A549 (cell line): Measurements from ENCODE around the gene USO1. TPM values are rescaled to one million over a fixed set of nuclear protein-coding genes. Genes with fewer than 3 reads are reported as not detected.

Experiments
- ATAC-seq, 2 experiments: fragments of 200-7000 bp in 1 of 2; fragments of >200 bp in 1 of 2; cut with Nextera tagmentation in 1 of 2; cut with Tn5 transposase in 1 of 2; 3 replicates each; pipeline versions ENCODE4 v1.8.0 to v1.9.1; 2018 to 2020; ENCODE audit warnings: mild to moderate bottlenecking in 1 of 2, moderate library complexity in 1 of 2
- CTCF ChIA-PET: fragments of 300-600 bp; sonication (Branson Sonifier 250); formaldehyde crosslinking; extraction: SDS; loops from one replicate; lab custom pipeline; 2021; ENCODE audit warnings: antibody characterized with exemption, inconsistent platforms; lab: Yijun Ruan, JAX
- POLR2A ChIA-PET: fragments of 350-600 bp; formaldehyde crosslinking; extraction: SDS; loops from one replicate; lab custom pipeline; 2021; ENCODE audit warnings: antibody characterized with exemption, inconsistent platforms; lab: Yijun Ruan, JAX
- DNase-seq, 2 experiments: peaks; one replicate each; pipeline versions ENCODE4 v3.0.0 to v3.0.0-alpha.2; 2011 to 2016; ENCODE audit warnings: low read depth in 1 of 2, low spot score in 1 of 2
- FAIRE-seq: peaks from 2 replicates; lab custom pipeline; 2011; peaks lifted over from hg19 to GRCh38; lab: Jason Lieb, UNC
- H3K27ac ChIP-seq, 2 experiments: fragments of >200 bp; sonication (Bioruptor Twin); formaldehyde crosslinking; 3 replicates each; pipeline ENCODE4 v1.5.1; 2016 to 2017
- H3K4me1 ChIP-seq: fragments of >200 bp; sonication (Bioruptor Twin); formaldehyde crosslinking; 3 replicates; pipeline ENCODE4 v1.6.1; 2016
- H3K4me2 ChIP-seq: fragments of >200 bp; sonication (Bioruptor Twin); formaldehyde crosslinking; 3 replicates; pipeline ENCODE4 v1.6.1; 2016
- H3K4me3 ChIP-seq: fragments of >200 bp; sonication (Bioruptor Twin); formaldehyde crosslinking; 3 replicates; pipeline ENCODE4 v1.5.1; 2016
- H3K9me3 ChIP-seq: fragments of >200 bp; sonication (Bioruptor Twin); formaldehyde crosslinking; 3 replicates; pipeline ENCODE4 v1.6.1; 2016
- ATOH8 ChIP-seq: fragments of 250-450 bp; sonication (Bioruptor Pico); IDR thresholded peaks from 2 replicates; pipeline ENCODE4 v1.5.0; 2020; ENCODE audit warnings: low read depth, mild to moderate bottlenecking, moderate library complexity
- CEBPB ChIP-seq, 2 experiments: fragments of >200 bp in 1 of 2; sonication (Bioruptor Twin) in 1 of 2; formaldehyde crosslinking in 1 of 2; IDR thresholded peaks; 2 replicates each; pipeline ENCODE4 v1.6.1; 2012 to 2016
- CTCF ChIP-seq: fragments of >200 bp; sonication (Bioruptor Twin); formaldehyde crosslinking; IDR thresholded peaks from 3 replicates; pipeline ENCODE4 v1.5.1; 2016
- E2F6 ChIP-seq: IDR thresholded peaks from 2 replicates; pipeline ENCODE4 v1.6.1; 2012; ENCODE audit warnings: low read depth, borderline replicate concordance
- ELK1 ChIP-seq: fragments of 150-350 bp; IDR thresholded peaks from 2 replicates; pipeline ENCODE4 v1.6.1; 2014; ENCODE audit warnings: low read depth, mild to moderate bottlenecking, low read length
- FOSB ChIP-seq: fragments of 250-450 bp; sonication (Bioruptor Pico); IDR thresholded peaks from 2 replicates; pipeline ENCODE4 v1.5.0; 2020; ENCODE audit warnings: mild to moderate bottlenecking, moderate library complexity
- FOSL2 ChIP-seq, 2 experiments: fragments of 450-650 bp in 1 of 2; fragments of >200 bp in 1 of 2; sonication (Bioruptor Twin) in 1 of 2; formaldehyde crosslinking; IDR thresholded peaks; 2 replicates each; pipeline versions ENCODE4 v1.5.0 to v1.6.1; 2016 to 2020; ENCODE audit warnings: mild to moderate bottlenecking in 1 of 2, moderate library complexity in 1 of 2
- FOXS1 ChIP-seq: fragments of 250-450 bp; sonication (Bioruptor Pico); IDR thresholded peaks from 2 replicates; pipeline ENCODE4 v1.5.0; 2020; ENCODE audit warnings: mild to moderate bottlenecking, moderate library complexity
- GATA3 ChIP-seq: IDR thresholded peaks from 2 replicates; pipeline ENCODE4 v1.6.1; 2012; ENCODE audit warnings: borderline replicate concordance
- HMGXB4 ChIP-seq: fragments of 250-450 bp; sonication (Bioruptor Pico); IDR thresholded peaks from 2 replicates; pipeline ENCODE4 v1.5.0; 2021; ENCODE audit warnings: mild to moderate bottlenecking, moderate library complexity, borderline replicate concordance
- HOXB5 ChIP-seq: fragments of 250-450 bp; sonication (Bioruptor Pico); IDR thresholded peaks from 2 replicates; pipeline ENCODE4 v1.5.0; 2020; ENCODE audit warnings: mild to moderate bottlenecking, moderate library complexity
- JUNB ChIP-seq: fragments of >200 bp; sonication (Bioruptor Twin); formaldehyde crosslinking; IDR thresholded peaks from 2 replicates; pipeline ENCODE4 v1.6.1; 2016
- MAFK ChIP-seq: fragments of 450-650 bp; IDR thresholded peaks from 2 replicates; pipeline ENCODE4 v1.6.1; 2014; ENCODE audit not compliant: partially characterized antibody
- PHF8 ChIP-seq: fragments of 200-600 bp; sonication (generic); IDR thresholded peaks from 2 replicates; pipeline ENCODE4 v1.6.1; 2016; ENCODE audit warnings: low read depth, mild to moderate bottlenecking, antibody characterized with exemption, moderate library complexity, borderline replicate concordance
- RCOR1 ChIP-seq: fragments of 150-350 bp; IDR thresholded peaks from 2 replicates; pipeline ENCODE4 v1.6.1; 2014; ENCODE audit warnings: antibody characterized with exemption, low read length, low read depth
- RFX5 ChIP-seq: fragments of 450-650 bp; IDR thresholded peaks from 2 replicates; pipeline ENCODE4 v1.7.1; 2014; ENCODE audit warnings: antibody characterized with exemption, mild to moderate bottlenecking, moderate library complexity
- RNF2 ChIP-seq: fragments of 200-600 bp; sonication (generic); IDR thresholded peaks from 2 replicates; pipeline ENCODE4 v1.6.1; 2016; ENCODE audit warnings: low read depth, mild to moderate bottlenecking, antibody characterized with exemption, moderate library complexity, borderline replicate concordance
- SREBF2 ChIP-seq: fragments of 450-650 bp; IDR thresholded peaks from 2 replicates; pipeline ENCODE4 v1.6.1; 2014; ENCODE audit warnings: mild to moderate bottlenecking, moderate library complexity
- ZC3H11A ChIP-seq: fragments of 450-650 bp; IDR thresholded peaks from 2 replicates; pipeline ENCODE4 v1.6.1; 2014; ENCODE audit warnings: antibody characterized with exemption, mild to moderate bottlenecking
- ZNF302 ChIP-seq: fragments of 250-450 bp; sonication (Bioruptor Pico); IDR thresholded peaks from 2 replicates; pipeline ENCODE4 v1.9.0; 2021; ENCODE audit warnings: inconsistent platforms, mild to moderate bottlenecking, moderate library complexity
- ZSCAN20 ChIP-seq: fragments of 250-450 bp; sonication (Bioruptor Pico); IDR thresholded peaks from 2 replicates; pipeline ENCODE4 v1.8.0; 2022; ENCODE audit warnings: mild to moderate bottlenecking, moderate library complexity
- WGBS: methylation state at CpG from one replicate; pipeline ENCODE4 v1.1.6; 2017; ENCODE audit errors: missing lambda C conversion rate; 5-methylcytosine and 5-hydroxymethylcytosine counted together
- polyA plus RNA-seq, 4 experiments: library from polyadenylated mRNA; depleted of rRNA in 3 of 4; stranded (reverse); fragments of >200 nt; fragmentation: RNase III in 1 of 4; extraction: RNeasy Plus Mini Kit Qiagen cat#74134 plus additional on column Dnase treatment in 1 of 4; gene quantifications; 2 replicates in 3 of 4; 3 replicates in 1 of 4; pipeline ENCODE4 v1.2.3, GENCODE V29; 2011 to 2017
- TF ChIP-seq, protein P1 (sequence below): fragments of >200 bp; sonication (Bioruptor Twin); formaldehyde crosslinking; IDR thresholded peaks from 3 replicates; pipeline ENCODE4 v1.6.1; 2016
- TF ChIP-seq, protein P2 (sequence below): IDR thresholded peaks from 2 replicates; pipeline ENCODE4 v1.6.1; 2012
- TF ChIP-seq, protein P3 (sequence below): fragments of >200 bp; sonication (Bioruptor Twin); formaldehyde crosslinking; IDR thresholded peaks from 2 replicates; pipeline ENCODE4 v1.6.1; 2016

The USO1 gene
- polyA plus RNA-seq, 2 of the 4 experiments (the other 2 are of a cell fraction), result 54.7 to 97.6 TPM

- ATAC-seq, result no peak
- Histone ChIP-seq H3K9me3 (no peaks in the 10 kb centered on the region), H3K4me3 (no peak overlapping the region), H3K4me1 (0 out of 3 replicates have a peak, but pooled peaks cover 4% of the 10 kb centered on the region), H3K4me2 (no peak overlapping the region), H3K27ac (no peak overlapping the region)
- ChIA-PET CTCF (interaction anchor here (1.1 kb wide), 1 partner anchor 47 kb away, joined by 3 read pairs; the partner anchor contains the start of gene USO1), POLR2A (no interaction called here)
- no peak for FAIRE-seq
- TF ChIP-seq PHF8, result no peak
- TF ChIP-seq MAFK, result peak; percentile 9
- no peak for DNase-seq
- 4% methylated on average over 1 of the region's 1 CpG for WGBS
Measured at GRCh38 chr4:75771607-75772006, 47.2 kb downstream of the USO1 start.

- Histone ChIP-seq H3K4me1 (peaks cover 12% of the 10 kb centered on the region; the same call in 2 of the 3 replicates), H3K4me2 (no peak overlapping the region), H3K9me3 (no peaks in the 10 kb centered on the region), H3K4me3 (no peak overlapping the region), H3K27ac (no peak overlapping the region)
- ChIA-PET CTCF (no interaction called here), POLR2A (no interaction called here)
- FAIRE-seq (no peak), ATAC-seq (no peak), DNase-seq (no peak)
- WGBS, result 93% methylated on average over 2 of the region's 2 CpGs
- no peak for TF ChIP-seq ZNF302
- TF ChIP-seq, protein P1, sequence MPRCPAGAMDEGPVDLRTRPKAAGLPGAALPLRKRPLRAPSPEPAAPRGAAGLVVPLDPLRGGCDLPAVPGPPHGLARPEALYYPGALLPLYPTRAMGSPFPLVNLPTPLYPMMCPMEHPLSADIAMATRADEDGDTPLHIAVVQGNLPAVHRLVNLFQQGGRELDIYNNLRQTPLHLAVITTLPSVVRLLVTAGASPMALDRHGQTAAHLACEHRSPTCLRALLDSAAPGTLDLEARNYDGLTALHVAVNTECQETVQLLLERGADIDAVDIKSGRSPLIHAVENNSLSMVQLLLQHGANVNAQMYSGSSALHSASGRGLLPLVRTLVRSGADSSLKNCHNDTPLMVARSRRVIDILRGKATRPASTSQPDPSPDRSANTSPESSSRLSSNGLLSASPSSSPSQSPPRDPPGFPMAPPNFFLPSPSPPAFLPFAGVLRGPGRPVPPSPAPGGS, result no peak
- TF ChIP-seq CEBPB (IDR thresholded peaks at IDR 0.05), result no peak
- no peak for TF ChIP-seq CTCF
Measured at GRCh38 chr4:75777589-75777988, 53.2 kb downstream of the USO1 start.

- Histone ChIP-seq H3K9me3 (no peaks in the 10 kb centered on the region), H3K4me3 (no peak overlapping the region), H3K4me1 (peaks cover 12% of the 10 kb centered on the region; the same call in 2 of the 3 replicates), H3K27ac (no peak overlapping the region), H3K4me2 (no peak overlapping the region)
- FAIRE-seq (no peak), ATAC-seq (no peak), DNase-seq (no peak)
- CTCF ChIA-PET, result interaction anchor here (2.6 kb wide), 1 partner anchor 69 kb away, joined by 6 read pairs; no protein-coding TSS in a partner anchor
- POLR2A ChIA-PET, result no interaction called here
- WGBS, result 83% methylated on average over 5 of the region's 5 CpGs
- TF ChIP-seq, protein P2, sequence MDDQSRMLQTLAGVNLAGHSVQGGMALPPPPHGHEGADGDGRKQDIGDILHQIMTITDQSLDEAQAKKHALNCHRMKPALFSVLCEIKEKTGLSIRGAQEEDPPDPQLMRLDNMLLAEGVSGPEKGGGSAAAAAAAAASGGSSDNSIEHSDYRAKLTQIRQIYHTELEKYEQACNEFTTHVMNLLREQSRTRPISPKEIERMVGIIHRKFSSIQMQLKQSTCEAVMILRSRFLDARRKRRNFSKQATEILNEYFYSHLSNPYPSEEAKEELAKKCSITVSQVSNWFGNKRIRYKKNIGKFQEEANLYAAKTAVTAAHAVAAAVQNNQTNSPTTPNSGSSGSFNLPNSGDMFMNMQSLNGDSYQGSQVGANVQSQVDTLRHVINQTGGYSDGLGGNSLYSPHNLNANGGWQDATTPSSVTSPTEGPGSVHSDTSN, result no peak
- TF ChIP-seq HOXB5 (no peak), E2F6 (no peak), FOXS1 (CRISPR knock-in tag) (no peak), RFX5 (no peak), ZSCAN20 (CRISPR knock-in tag) (no peak), FOSB (CRISPR knock-in tag) (no peak), SREBF2 (no peak), HMGXB4 (CRISPR knock-in tag) (no peak), ZC3H11A (no peak), ATOH8 (CRISPR knock-in tag) (no peak), ELK1 (no peak), JUNB (no peak), RNF2 (no peak), RCOR1 (no peak), FOSL2 (IDR thresholded peaks at IDR 0.05) (no peak), FOSL2 (CRISPR knock-in tag; IDR thresholded peaks at IDR 0.05) (no peak), GATA3 (no peak)
- TF ChIP-seq, protein P3, sequence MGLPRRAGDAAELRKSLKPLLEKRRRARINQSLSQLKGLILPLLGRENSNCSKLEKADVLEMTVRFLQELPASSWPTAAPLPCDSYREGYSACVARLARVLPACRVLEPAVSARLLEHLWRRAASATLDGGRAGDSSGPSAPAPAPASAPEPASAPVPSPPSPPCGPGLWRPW, result no peak
Measured at GRCh38 chr4:75779105-75779757, 54.9 kb downstream of the USO1 start.
